GM21381 (cell line): ENCODE measurements around the gene CDPF1.

ENCODE experiments used
- ATAC-seq: cut with Tn5 transposase; IDR thresholded peaks from one replicate; pipeline ENCODE4 v1.9.1; 2021; ENCODE audit warnings: mild to moderate bottlenecking, moderate library complexity; ENCODE audit not compliant: unreplicated experiment

The CDPF1 gene, protein sequence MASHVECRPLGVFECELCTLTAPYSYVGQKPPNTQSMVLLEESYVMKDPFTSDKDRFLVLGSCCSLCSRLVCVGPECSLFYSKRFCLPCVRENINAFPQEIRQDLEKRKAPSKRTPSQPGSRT

DNA sequence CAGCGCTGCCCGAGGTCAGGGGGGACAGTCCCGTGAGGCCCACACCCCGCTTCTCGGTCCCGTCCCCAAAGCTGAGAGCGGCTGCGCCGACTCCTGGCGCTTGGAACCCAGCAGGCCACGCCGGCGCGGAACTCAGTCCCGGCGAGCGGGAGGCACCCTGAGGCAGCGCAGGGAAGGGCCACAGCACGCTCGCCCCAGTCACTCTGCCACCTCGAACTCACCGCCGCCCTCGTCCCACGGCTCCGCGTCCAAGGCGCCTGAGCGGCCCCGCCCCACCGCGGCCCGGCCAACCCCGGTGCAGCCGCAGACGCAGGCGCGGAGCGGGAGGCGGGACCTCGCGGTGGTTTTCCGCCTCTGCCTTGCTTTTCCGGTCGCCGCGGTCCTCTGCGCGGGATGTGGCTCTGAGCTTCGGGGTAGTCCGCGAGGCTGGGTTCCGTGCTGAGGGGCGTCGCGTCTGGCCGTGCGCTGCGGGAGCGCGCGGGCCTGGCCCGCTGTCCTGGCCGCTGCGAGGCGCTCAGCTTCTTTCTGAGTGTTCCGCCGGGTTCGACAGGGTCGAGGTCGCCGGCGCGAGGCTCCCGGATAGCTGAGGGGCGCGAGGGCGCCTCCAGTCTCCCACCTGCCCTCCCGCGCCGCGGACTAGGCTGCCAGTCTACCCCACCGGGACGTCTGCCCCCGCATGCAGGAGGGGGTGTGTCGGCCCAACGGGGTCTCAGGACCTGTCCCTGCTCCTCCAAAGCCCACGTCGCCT is at the start of gene CDPF1:
Gene CDPF1 (minus strand): TSS at position 259 of the 748 bp plus-strand sequence. CDS start 2,009 bp downstream, outside the sequence.
- ATAC-seq = peak; percentile 86

DNA sequence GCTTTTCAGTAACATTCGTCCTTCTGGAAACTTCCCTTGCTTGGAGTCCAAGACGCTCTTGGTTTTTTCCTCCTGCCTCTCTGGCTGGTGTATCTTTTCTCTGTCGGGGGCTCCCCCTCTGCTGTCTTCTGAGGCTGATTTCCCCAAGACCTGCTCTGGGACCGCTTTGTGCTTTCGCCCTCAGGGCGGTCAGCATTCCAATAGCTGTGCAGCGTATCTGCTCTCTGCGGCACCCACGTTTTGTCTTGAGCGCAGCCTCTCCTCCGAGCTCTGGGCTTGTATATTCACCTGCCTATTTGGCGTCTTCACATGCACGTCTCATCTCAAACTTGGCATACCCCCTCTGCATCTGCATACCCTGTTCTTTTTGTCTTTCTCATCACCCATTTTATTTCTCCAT is 49.0 kb upstream of the CDPF1 start:
- no peak for ATAC-seq

DNA sequence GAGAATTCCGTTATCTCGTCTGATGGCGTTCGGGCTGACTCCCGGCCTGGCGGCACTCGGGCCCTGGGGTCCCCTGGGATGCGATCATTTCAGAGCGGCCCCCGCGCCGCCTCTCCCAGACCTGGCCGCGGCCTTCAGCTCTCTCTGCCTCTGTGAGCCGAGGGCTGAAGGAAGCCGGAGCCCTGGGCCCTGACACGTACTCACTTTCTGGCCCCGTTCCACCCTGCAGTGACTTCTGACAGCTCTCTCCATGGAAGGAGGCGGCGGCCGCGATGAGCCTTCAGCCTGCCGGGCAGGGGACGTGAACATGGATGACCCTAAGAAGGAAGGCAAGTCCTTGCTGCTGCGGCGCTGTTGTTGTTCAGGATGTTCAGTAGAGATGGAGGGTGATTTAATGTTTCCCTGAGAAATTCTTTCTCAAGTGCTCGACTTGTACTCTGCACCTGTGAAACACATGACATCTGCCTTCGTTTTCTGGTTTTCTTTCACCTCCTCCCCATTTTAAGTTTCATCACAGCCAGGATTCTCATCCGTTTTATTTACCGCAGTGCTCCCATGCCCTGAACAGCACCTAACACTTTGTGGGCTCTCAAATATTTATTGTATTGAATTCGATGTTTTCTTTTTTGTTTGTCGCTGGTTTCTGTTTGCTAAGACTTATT is 47.2 kb upstream of the CDPF1 start:
- peak; percentile 11 for ATAC-seq

DNA sequence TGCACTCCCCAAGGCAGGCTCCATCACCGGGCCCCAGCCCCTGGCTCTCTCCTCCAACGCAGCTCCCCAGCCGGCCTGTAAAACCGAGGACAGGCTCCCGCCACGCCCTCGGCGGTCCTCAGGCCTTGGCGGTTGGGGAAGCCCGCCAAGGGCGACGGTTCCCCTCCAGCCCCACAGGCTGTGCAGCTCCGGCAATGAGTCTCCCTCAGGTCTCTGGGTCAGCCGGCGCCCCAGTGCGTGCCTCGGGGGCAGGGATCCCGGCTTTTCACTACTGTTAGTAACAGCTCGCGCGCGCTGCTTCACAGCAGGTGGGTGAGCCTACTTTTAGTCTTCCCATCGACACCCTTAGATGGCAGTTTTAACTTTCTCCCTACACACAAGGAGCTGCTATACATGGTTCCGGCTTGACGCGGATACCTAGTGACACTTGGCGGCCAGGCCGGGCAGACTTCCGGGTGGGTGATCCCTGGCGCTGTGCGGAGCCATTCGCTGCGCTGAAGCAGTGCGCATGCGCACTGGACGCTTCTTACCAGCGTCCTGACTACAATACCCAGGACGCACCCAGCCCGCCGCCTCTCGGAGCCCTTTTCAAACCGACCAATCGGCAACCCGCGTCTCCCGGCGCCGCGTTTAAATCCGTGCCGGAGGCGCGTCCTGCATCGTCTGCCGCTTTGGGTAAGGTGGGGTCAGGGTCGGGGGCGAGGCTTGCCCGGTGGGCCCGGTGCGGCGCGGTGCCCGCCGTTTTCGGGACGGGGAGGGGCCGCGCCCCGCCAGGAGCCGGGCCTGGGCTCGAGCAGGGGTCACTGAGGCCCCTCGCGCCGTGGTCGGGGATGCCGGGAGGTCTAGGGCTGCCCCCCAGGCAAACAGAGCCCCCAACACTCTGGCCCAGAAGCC is 46.4 kb upstream of the CDPF1 start, which contains the start of gene GTSE1:
Gene GTSE1 (plus strand): TSS at position 614 of the 894 bp plus-strand sequence. CDS start 531 bp downstream, outside the sequence.
- ATAC-seq = peak; percentile 85

DNA sequence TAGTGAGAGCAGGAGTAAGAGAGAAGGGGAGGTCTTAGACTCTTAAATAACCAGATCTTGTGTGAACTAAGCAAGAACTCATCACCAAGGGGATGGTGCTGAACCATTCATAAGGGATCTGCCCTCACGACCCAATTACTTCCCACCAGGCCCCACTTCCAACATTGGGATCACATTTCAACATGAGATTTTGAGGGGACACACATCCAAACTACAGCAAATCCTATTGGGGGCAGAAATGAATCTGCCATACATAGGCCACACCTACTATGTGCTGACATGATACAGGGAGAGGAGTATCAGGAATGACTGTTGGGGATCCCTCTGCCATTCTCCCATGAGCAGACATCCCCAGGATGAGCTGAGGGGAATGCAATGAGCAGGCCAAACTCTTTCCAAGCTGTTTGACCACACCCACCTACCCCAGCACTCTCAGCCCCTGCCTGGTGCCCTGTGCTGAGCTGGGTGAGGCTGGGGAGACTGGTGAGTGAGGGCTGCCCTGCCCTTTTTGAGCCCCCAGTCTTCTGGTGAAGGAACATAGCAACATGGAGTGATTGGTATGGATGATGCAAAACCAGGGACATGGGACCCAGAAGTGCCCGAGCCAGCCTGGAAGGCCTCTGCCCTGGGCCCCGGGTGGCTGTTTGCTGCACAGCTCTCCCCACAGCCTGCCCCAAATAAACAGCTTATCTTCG is 45.3 kb upstream of the CDPF1 start:
- no peak for ATAC-seq

DNA sequence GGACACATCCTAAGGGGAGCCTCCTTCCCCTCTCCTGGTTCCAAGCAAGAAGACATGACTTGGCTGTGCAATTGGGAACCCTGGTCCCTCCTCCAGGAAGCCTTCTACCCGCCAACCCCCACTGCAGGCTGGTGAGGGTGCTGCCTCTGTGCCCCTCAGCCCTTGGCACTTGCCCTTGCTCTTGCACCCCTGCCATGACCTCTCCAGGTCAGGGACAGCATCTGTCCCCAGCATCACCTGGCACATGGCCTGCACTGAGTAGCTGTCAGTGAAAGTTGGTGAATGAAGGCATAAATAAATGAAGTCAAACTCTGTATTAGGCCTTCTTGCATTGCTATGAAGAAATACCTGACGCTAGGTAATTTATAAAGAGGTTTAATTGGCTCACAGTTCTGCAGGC is 44.7 kb upstream of the CDPF1 start:
- no peak for ATAC-seq

DNA sequence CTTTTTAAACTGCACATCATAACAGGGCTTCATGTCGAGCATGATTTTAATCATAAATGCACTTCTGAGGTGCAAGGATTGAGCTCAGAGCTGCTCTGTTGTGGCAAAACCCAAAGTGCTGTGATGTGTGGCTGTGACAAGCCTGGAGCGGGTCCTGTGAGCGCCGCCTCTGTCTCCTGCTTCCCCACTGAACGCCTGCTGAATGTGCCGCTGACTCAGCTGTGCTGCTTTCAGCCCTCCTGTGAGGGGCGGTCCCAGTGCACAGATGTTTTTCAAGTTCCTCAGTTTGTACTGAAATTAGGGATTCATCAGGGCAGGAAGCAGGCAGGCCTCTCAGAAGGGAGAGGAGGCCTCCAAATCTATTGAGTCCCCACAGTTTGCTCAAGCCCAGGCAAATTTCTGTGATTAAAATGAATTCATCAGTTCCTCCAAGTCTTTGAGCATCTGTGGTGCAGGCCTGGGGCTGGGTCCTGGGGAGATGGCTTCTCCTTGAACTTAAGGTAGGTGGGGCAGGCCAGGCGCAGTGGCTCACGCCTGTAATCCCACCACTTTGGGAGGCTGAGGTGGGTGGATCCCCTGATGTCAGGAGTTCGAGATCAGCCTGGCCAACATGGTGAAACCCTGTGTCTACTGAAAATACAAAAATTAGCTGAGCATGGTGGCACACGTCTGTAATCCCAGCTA is 43.6 kb upstream of the CDPF1 start:
- ATAC-seq = no peak

DNA sequence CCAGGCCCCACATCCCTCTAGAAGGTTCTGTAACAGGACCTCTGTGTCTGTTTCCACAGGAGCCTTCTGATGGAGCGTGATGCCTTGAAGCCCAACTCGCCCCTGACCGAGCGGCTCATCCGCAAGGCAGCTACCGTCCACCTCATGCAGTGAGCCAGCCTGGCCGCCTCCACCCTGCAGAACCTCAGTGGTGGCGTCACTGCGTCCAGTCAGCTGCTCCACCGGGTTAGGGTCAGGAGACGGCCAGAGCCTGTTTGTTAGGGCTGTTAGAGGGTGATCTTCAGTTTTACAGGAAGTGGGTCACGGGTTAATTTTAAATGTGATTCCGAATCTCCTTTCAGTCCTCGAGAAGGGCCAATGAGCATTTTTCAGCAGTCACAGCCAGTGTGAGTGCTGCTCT is 42.6 kb upstream of the CDPF1 start:
- ATAC-seq = no peak

DNA sequence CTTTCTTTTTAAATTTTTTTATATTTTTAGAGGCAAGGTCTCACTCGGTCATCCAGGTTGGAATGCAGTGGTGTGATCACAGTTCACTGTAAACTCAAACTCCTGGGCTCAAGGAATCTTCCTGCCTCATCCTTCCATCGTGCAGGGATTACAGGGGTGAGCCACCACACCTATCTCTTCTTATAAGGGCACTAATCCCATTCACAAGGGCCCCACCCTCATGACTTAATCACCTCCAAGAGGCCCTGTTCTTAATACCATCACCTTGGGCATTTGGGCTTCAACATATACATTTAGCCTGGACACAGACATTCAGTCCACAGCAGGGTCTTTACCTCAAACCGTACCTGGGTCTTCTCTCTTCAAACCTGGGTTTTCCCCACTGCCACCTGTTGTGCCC is 42.1 kb upstream of the CDPF1 start:
- ATAC-seq = no peak

DNA sequence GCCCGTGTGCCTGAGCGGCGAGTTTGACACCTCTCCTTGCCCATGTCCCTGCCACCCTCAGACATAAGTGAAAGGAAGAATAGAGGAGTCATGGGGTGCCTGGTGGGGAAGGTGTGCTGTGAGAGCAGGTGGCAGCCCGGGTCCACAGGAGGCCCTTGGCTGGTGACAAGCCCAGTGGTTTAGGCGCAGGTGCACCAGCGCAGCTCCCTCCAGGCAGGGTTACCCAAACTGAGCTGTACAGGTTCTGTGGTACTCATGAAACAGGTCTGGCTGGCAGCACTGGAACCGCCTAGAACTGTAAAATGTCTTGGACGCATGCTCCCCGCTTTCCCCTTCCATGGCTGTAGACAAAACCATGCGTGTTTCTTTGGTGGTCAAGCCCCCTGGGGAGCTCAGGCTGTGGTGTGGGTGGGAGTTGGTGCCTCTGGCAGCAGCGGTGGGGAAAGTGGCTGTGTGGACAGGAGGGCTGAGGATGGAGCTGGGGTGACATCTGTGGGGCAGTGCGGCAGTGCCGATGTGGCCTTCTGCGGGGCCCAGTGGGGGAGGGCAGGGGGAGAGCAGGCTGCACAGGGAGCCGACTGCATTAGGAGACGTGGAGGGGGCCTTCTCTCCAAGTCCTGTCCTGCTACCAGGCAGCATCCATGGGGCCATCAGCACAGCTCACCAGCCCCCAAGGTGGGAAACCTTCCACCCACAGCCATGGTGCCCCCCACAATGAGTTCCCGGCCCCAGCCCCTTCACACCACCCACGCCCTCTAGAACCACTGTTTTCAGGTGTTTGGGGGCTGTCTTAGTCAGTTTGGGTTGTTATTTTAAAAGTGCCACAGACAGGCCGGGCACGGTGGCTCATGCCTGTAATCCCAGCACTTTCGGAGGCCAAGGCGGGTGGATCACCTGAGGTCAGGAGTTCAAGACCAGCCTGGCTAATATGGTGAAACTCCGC is 41.0 kb upstream of the CDPF1 start:
- no peak for ATAC-seq

DNA sequence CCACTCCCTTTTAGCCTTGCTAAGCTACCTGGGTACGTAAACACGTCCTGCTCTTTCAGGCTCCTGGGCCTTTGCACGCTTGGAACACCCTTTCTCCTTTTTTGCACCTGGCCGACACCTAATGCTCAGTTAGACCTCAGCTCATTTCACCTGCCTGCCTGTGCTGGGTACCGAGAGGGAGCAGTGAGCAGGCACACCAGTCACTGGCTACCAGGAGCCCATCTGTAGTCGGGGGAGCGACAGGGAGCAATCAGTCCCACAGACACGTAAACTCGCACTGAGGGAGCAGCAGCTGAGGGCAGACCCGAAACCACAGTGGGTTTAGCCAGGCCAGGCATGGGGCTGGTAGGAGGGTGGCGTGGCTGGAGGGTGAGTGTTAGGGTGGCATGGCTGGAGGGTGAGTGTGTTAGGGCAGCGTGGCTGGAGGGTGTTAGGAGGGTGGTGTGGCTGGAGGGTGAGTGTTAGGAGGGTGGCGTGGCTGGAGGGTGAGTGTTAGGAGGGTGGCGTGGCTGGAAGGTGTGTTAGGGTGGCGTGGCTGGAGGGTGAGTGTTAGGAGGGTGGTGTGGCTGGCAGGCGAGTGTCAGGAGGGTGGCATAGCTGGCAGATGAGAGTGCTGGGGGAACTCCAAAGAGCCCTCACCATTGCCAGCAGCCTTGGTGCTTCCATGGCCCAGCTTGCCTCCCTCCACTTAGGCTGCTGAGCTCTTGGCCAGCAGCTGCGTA is 40.2 kb upstream of the CDPF1 start:
- ATAC-seq = no peak

DNA sequence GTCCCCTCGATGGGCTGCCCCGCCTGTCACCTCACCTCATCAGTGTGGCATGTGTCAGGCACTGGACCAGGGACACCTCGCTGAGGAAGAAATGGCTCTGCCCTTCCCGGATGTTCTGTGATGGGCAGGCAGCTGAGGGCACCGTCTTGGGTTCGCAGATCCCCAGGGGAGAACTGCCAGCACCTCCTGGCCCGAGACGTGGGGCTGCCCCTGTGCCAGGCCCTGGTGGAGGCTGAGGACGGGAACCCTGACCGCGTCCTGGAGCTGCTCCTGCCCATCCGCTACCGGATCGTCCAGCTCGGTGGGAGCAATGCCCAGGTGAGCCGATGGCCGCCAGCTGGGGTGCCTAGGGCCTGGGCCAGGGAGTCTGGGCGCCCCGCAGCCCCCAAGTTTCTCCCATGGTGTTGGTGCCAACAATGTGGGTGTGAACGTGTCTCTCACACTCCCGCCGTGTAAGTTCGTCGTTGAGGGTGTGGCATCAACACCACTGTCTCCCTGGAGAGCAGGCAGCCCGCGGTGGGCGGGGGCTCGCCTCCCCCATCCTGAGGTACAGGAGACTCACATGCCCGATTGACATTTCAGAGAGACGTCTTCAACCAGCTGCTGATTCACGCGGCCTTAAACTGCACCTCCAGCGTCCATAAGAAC is 39.3 kb upstream of the CDPF1 start:
- ATAC-seq = no peak

DNA sequence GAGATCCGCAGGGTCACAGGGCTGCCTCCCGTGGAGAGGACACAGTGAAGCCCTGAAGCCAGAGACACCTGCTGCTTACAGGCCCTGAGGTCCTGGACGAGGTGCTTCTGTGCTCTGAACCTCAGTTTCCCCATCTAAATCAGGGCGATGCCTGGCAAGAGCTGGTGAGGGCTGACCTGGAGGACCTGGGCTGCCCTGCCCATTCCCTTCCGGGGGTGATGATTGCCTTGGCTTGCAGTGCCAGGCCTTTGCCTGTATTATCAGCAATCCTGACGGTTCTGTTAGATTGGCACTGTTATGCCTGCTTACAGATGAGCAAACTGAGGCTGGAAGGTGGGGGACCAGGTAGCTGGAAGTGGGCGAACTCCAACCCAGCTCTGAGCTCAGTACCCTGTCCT is 38.8 kb upstream of the CDPF1 start:
- ATAC-seq = no peak

DNA sequence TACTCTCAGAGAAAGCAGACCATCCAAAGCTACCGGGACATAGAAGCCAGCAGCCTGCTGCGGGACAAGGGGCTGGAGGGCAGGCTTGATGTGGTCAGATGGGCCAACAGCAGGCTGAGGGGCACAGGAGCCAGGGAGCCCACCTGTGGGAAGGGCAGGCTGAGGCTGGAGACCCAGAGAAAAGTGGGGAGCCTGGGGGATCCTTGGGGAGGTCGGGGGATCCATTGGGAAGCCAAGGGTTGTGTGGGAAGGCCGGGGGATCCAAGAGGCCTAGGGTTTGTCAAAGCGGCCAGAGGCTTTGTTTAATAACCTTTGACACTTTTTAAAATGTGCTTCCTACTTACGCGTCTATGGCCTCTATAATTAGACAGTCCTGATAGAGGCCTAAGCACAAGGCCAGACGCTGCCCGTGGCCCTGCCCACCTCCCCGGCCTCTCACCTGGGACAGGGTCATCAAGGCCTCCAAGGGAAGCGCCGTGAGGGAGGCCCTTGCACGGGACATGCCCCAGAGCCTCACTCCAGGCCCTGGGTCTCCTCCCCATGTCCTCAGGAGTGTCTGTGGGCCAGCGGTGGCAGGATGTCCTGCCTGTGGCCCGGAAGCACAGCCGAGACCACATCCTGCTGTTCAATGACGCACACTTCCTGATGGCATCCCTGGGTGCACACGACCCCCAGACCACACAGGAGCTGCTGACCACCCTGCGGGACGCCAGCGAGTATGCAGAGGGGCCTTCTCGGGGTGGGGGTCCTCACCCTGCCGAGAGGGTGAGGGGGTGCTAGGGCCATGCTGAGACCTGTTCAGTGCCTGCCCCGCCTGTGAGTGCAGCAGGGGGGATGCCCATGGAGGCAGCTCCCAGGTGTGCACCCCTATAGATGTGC is 38.0 kb upstream of the CDPF1 start:
- ATAC-seq = peak; percentile 76

DNA sequence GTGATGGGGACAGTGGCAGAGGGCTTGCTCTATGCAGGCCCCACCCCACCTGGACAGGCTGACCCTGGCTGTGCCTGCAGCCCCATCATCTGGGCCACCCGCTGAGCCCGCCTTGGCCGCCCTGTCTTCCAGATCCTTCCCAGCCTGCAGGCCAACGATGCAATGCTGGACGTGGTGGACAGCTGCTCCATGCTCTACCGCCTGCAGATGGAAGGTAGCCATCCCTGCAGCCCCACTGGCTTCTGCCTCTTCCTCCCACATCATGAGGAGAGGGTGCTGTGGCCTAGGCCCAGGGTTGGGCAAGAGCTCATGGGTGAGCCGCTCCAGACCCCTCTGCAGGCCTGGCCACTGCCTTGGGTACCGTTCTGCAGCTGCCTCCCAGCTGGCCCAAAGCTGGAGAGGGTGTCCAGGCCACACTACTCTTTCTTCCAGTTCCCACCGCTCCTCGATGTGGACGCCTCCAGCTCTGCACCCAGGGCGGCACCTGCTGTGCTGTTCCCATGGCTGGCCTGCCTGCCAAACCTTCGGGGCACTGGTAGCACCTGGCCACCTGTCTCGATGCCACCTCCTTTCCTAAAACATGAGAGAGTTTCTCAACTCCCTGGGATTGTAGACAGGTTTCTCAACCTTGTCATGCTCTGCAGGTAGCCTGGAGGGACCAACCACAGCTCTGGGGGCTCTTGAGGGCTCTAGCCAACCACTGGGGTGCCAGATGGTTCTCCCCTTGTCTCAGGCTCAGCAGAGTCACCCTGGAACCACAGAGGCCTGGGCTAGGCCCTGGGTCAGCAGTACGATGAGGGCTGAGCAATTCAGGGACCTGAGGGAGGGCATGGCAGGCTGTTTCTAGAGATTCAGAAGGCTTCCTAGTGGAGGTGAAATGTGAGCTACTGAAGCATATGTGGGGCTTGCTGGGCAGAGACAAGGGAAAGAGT is 37.1 kb upstream of the CDPF1 start:
- ATAC-seq = no peak

DNA sequence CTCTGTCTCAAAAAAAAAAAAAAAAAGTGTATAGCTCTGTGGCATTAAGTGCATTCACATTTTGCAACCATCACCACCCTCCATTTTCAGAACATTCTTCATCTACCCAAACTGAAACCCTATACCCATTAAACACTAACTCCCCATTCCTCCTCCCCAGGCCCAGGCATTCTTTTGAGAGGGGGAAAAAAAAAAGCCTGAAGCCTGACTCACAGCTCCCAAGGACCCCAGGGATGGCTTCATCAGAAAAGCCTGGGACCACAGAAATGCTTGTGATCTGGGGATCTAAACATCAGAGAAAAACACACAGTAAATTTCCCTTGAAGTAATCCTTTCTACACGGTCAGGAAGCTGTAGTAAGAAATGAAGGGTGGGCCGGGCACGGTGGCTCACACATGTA is 35.9 kb upstream of the CDPF1 start:
- ATAC-seq = no peak
